HL-60/S4 treated with phorbol 12-myristate 13-acetate at 8.2 ng/mL for 4 days and 3 days (cell line): ENCODE measurements around the gene RALGAPA2.

ENCODE experiments used
- in situ Hi-C: fragments of 300-500 bp; cut with MboI; formaldehyde crosslinking; loops from 2 replicates; pipeline ENCODE4 v1.15.0; 2022; ENCODE audit warnings: low sequenced_read_pairs

RALGAPA2 gene

GRCh38 chr20:20685635-20686034 lies 26.8 kb downstream of the RALGAPA2 start:
- in situ Hi-C loops = no loop called here

GRCh38 chr20:20683481-20684321 lies 28.7 kb downstream of the RALGAPA2 start:
- in situ Hi-C loops = no loop called here

- in situ Hi-C loops = no loop called here
These were observed 29.4 kb downstream of the RALGAPA2 start for GRCh38 chr20:20683020-20683419.

DNA sequence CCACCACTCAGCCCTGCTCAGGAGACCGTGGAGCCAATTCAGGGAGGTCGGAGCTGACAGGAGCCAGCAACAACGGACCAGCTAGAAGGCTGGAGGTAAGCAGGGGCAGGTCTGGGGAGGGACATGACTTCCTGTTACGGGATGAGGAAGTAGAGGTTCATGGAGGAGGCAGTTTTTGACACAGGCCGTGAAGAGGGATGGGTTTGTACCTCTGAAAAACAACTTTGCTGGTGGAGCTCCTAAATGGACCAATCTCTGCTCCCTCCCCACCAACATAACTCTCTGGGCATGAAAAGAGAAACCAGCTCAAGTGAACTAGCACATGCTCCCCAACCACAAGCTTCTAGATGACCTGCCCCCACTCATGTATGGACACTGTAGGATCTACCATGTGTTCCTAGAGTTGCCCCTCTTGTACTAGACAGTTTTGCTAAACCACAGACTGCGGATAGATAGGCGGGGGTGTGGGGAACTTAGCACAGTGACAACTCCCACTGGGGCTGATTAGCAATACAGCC lies 31.4 kb downstream of the RALGAPA2 start:
- in situ Hi-C loops = no loop called here

GRCh38 chr20:20679316-20679715 lies 33.1 kb downstream of the RALGAPA2 start:
- in situ Hi-C loops = no loop called here

- in situ Hi-C loops = no loop called here
These were observed 35.3 kb downstream of the RALGAPA2 start for GRCh38 chr20:20677186-20677585.

- in situ Hi-C loops = no loop called here
These were observed 43.8 kb downstream of the RALGAPA2 start for GRCh38 chr20:20668639-20669038.

- in situ Hi-C loops = no loop called here
These were observed 46.1 kb downstream of the RALGAPA2 start for GRCh38 chr20:20666359-20666758.

DNA sequence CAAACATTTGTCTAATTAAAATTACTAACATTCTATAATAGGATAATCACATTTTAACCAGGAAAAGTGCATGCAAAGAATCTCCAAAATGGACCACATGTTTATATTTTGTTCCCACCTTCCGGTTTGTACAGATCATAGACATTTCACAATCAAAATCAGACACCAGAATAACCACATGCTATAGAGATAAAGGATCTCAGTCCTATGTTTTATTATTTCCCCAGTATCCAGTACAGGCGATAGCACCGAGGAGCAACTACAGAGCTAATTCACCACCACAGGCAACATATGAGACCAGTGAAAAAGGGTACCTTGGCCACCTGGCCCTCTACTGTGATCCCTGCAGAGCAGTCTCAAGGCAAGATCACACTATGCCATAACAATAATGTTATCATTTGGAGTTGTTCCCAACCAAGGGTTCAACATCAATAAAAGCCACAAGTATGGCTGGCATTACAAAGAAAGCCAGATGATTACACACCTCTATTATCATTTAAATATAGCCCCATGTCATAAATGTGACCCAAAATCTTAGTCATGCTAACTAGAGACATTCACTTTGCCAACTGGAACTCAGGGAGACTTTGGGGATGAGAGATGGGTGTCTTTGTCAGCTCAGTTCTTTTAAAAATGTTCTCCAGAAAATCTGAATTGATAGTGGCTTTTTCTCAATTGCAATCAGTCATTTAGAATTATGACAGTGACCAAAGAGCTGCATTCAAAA lies 46.7 kb downstream of the RALGAPA2 start:
- in situ Hi-C loops = no loop called here

- in situ Hi-C loops = no loop called here
These were observed 47.5 kb downstream of the RALGAPA2 start for GRCh38 chr20:20664795-20665589.

- in situ Hi-C loops = no loop called here
These were observed 48.6 kb downstream of the RALGAPA2 start for GRCh38 chr20:20663841-20664240.

GRCh38 chr20:20658871-20659431 lies 53.5 kb downstream of the RALGAPA2 start:
- in situ Hi-C loops = loop anchor here (10.0 kb wide), 1 partner anchor 166 kb away; no protein-coding TSS in a partner anchor

- in situ Hi-C loops = loop anchor here (10.0 kb wide), 1 partner anchor 167 kb away; no protein-coding TSS in a partner anchor
These were observed 54.3 kb downstream of the RALGAPA2 start for GRCh38 chr20:20658123-20658522.

DNA sequence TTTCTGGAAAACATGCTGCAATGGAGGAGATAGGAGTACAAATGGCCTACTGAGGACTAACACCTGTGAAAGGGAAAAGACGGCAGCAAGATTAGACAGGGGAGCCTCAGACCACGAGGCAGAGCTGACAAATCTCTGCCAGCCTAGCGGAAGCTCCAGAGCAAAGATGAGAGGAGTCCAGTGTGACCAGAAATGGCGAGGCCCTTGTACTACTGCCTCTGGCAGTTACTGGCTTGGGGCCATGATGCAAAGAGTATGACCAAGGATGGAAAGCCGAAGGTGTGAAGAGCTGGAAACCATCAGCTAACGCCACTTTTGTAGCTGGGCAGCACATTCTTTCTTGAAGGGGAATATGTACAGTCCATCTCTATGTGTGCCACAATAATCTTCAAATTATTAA lies 55.4 kb downstream of the RALGAPA2 start:
- in situ Hi-C loops = loop anchor here (10.0 kb wide), 1 partner anchor 168 kb away; no protein-coding TSS in a partner anchor

- in situ Hi-C loops = loop anchor here (10.0 kb wide), 1 partner anchor 169 kb away; no protein-coding TSS in a partner anchor
These were observed 56.6 kb downstream of the RALGAPA2 start for GRCh38 chr20:20655883-20656282.

DNA sequence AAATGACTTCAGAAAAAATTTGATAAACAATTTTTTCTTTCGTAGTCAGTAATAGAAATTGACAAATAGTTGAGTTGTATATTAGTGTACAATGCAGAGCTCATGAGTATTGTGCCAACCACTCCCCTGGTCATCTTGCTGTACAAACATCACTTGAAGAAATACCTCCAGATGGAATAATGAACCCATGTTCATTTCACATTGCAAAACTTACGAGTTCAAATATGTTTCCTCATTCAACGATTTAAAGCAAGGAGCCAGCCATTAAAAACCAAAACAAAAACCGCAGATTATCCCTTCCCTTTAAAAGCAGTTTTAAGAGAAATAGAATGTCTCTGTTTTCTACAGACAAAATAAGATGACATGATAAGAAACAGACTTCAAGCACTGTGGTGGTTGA lies 62.5 kb downstream of the RALGAPA2 start:
- in situ Hi-C loops = loop anchor here (10.0 to 25.0 kb wide), 2 partner anchors 175 to 862 kb away; partner anchors contain the start of gene NKX2-2

GRCh38 chr20:20643927-20644326 lies 68.5 kb downstream of the RALGAPA2 start:
- in situ Hi-C loops = loop anchor here (25.0 kb wide), 1 partner anchor 868 kb away; the partner anchor contains the start of gene NKX2-2

GRCh38 chr20:20641783-20642182 lies 70.7 kb downstream of the RALGAPA2 start:
- in situ Hi-C loops = loop anchor here (25.0 kb wide), 1 partner anchor 871 kb away; the partner anchor contains the start of gene NKX2-2

DNA sequence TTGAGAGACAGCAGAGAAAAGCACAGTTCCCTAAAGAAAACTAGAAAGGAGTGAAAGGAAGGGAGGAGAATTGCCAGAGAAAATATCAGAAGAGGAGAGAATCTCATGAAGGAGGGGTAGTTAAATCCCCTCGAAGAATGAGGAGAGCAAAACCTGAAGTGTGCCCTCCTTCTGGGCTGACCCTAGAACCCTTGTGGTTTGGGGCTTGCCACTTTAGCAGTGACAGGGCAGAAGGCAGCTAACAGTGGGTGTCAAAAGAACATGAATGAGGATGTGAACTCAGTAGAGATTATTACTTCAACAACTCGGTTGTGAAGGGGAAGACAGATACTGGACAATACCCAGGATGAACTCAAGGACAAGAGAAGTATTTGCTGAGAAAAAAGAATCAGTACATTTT lies 73.6 kb downstream of the RALGAPA2 start:
- in situ Hi-C loops = loop anchor here (25.0 kb wide), 1 partner anchor 873 kb away; the partner anchor contains the start of gene NKX2-2
